ENCODE results near the gene C1orf174. TPM values are rescaled to one million over a fixed set of nuclear protein-coding genes. Genes with fewer than 3 reads are reported as not detected.

C1orf174 gene
- total and polyA plus RNA-seq, 3 donors from 2014 or later: 22.9 to 29.7 (median 28.8) TPM

DNA sequence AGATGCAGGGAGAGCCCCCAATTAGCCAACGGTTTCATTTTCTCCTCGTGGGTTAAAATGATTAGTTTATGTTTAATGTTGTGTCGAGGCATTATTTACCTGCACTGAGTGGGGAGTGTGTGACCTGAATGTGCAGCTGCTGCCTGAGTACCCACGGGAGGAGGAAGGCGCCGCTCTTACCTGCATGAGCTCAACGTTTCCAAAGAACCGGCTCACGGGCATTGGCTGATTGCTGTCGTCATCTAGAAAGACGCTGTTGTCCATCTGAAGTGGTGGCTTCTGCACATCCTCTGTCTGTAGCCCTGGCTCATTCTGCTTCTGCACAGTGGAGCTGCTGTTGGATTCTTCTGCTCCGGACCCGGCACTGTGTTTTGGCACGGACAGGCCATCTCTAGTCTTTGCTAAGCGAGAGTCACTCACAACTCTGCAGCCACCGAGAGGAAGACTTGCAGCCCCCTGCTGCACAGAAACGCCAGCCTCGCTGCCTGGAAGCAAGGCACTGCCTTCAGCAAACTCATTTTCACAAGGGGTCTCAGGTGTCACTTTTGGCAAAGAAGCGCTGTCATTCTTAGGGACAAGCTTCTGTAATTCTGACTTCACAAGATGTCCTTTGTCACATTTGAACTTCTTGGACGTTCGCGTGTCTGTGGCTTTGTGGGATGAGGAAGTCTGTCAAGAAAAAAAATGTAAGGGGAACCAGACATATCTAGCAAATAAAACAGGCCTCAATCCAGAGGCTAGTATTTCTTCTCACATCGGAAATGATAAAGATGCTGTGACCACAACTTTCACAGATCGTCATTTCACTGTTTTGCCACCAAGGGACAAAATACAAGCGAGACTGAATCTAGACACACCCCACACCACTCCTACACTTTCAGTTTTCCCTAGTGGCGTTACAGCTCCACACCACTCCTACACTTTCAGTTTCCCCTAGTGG, 9.4 kb downstream of the C1orf174 start:
- H3K36me3 ChIP-seq (ENCODE audit: low read depth, missing control alignments): no peaks in the 10 kb centered on the region
- 81 to 82% methylated on average over 20 to 26 of the region's 26 CpGs for WGBS, 2 donors
- intact Hi-C loops (cut with DNase I; ENCODE audit: low total_unique reads): no loop called here
- no peaks in the 10 kb centered on the region for H3K27me3 ChIP-seq
- no peaks in the 10 kb centered on the region for H3K9me3 ChIP-seq
- H3K4me3 ChIP-seq: no peak overlapping the region
- DNase-seq: no peak
- no peak overlapping the region for H3K27ac ChIP-seq
- no peaks in the 10 kb centered on the region for H3K4me1 ChIP-seq
- no peak for TF ChIP-seq POLR2A (IDR thresholded peaks at IDR 0.05)

DNA sequence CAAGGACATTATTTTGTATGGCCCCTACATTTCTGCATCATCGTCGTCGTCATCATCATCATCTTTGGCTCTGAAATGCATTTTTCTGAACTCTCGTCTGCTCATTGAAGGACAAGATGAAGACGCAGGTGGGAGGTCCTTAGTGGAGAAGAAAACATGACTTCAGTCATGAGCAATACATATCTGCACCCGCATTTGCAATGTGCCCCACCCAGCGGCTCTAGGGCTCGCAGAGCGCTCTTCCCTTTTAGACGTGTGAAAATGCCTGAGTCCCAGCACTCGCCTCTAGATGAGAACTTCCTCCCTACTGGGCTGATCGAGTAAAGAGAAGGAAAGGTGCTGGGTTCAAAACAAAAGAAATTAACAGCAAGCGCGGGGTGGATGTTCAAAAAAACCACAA, 10.1 kb downstream of the C1orf174 start:
- Histone ChIP-seq H3K36me3 (ENCODE audit: low read depth, missing control alignments) (no peaks in the 10 kb centered on the region), H3K4me1 (no peaks in the 10 kb centered on the region), H3K9me3 (no peaks in the 10 kb centered on the region), H3K27ac (no peak overlapping the region), H3K27me3 (no peaks in the 10 kb centered on the region), H3K4me3 (no peak overlapping the region)
- WGBS, 2 donors: 95% methylated on average over 14 of the region's 14 CpGs
- intact Hi-C loops (cut with DNase I; ENCODE audit: low total_unique reads): no loop called here
- no peak for DNase-seq
- TF ChIP-seq, protein P1, sequence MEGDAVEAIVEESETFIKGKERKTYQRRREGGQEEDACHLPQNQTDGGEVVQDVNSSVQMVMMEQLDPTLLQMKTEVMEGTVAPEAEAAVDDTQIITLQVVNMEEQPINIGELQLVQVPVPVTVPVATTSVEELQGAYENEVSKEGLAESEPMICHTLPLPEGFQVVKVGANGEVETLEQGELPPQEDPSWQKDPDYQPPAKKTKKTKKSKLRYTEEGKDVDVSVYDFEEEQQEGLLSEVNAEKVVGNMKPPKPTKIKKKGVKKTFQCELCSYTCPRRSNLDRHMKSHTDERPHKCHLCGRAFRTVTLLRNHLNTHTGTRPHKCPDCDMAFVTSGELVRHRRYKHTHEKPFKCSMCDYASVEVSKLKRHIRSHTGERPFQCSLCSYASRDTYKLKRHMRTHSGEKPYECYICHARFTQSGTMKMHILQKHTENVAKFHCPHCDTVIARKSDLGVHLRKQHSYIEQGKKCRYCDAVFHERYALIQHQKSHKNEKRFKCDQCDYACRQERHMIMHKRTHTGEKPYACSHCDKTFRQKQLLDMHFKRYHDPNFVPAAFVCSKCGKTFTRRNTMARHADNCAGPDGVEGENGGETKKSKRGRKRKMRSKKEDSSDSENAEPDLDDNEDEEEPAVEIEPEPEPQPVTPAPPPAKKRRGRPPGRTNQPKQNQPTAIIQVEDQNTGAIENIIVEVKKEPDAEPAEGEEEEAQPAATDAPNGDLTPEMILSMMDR (IDR thresholded peaks at IDR 0.05): no peak
- no peak for TF ChIP-seq POLR2A (IDR thresholded peaks at IDR 0.05)

DNA sequence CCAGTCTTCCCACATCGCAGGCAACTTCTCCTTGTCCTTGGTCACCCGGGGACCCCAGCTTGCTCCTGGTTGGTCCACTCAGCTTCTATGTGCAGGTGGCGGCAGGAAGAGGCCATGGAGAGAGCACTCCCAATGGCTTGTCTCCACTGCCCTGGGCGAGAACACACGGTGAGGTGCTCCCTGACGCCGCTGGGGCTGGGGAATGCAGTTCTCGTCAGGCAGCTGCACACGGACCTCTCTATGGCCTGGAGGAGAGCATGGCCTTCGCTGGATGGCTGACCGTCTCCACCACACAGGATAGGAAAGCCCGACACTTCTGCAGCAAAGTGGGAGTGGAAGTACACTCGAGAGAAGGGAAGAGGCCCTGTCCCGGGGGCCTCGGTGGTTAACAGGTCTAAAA, 11.8 kb downstream of the C1orf174 start:
- H3K27ac ChIP-seq: no peak overlapping the region
- H3K4me3 ChIP-seq: no peak overlapping the region
- 92% methylated on average over 12 to 15 of the region's 15 CpGs for WGBS, 2 donors
- no peaks in the 10 kb centered on the region for H3K36me3 ChIP-seq (ENCODE audit: low read depth, missing control alignments)
- intact Hi-C loops (cut with DNase I; ENCODE audit: low total_unique reads): no loop called here
- no peaks in the 10 kb centered on the region for H3K27me3 ChIP-seq
- DNase-seq: no peak
- no peaks in the 10 kb centered on the region for H3K4me1 ChIP-seq
- TF ChIP-seq, protein P1 (IDR thresholded peaks at IDR 0.05): no peak
- TF ChIP-seq POLR2A (IDR thresholded peaks at IDR 0.05): no peak
- no peaks in the 10 kb centered on the region for H3K9me3 ChIP-seq

DNA sequence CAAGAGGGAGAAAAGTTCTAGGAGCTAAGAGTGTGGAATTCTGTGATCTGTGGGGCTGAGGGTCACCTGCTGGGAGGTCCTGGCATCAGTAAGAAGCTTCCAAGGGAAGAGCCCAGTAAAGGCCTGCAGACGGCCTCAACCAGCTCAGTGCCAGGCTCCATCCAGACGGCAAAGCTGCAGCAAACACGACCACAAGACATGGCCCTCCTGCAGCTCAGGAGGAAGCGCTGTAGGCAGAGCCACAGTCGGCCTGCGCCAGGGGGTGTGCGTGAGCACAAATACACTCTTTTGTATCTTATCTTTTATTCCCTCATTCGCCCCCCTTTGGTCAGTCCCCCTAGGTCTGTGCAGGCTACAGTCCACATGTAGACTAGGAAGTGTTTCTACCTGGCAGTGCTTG, 13.4 kb downstream of the C1orf174 start:
- 82 to 84% methylated on average over 8 of the region's 8 CpGs for WGBS, 2 donors
- Histone ChIP-seq H3K4me1 (no peaks in the 10 kb centered on the region), H3K27me3 (no peaks in the 10 kb centered on the region), H3K4me3 (no peak overlapping the region), H3K9me3 (no peaks in the 10 kb centered on the region), H3K36me3 (ENCODE audit: low read depth, missing control alignments) (no peaks in the 10 kb centered on the region), H3K27ac (no peak overlapping the region)
- DNase-seq: no peak
- no peak for TF ChIP-seq POLR2A (IDR thresholded peaks at IDR 0.05)
- TF ChIP-seq, protein P1 (IDR thresholded peaks at IDR 0.05): no peak
- intact Hi-C loops (cut with DNase I; ENCODE audit: low total_unique reads): no loop called here

DNA sequence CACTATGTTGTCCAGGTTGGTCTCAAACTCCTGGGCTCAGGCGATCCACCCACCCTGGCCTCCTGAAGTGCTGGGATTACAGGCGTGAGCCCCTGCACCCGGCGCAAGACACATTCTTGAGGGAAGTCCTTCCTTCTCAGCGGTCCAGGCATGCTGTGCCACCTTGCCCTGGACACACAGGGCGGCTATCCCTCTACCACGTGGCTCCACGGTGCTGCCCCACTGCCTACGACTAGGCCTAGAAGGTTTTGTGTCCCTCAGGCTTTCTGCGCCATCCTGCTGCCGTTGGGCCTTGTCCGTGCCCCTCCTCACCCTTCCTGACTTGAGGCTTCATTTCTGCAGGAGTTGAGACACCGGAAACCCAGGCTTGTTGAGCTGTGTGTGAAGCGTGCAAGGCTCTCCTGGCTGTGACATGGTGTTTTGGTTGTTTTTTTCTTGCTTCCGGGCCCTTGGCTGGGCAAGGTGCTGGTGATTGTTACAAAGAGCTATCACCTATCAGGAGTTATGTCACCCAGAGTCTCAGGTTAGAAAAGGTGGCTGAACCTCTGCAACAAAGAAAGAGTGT, 13.9 kb downstream of the C1orf174 start:
- no peaks in the 10 kb centered on the region for H3K36me3 ChIP-seq (ENCODE audit: low read depth, missing control alignments)
- H3K4me3 ChIP-seq: no peak overlapping the region
- H3K27me3 ChIP-seq: no peaks in the 10 kb centered on the region
- no peaks in the 10 kb centered on the region for H3K9me3 ChIP-seq
- H3K4me1 ChIP-seq: no peaks in the 10 kb centered on the region
- DNase-seq: no peak
- TF ChIP-seq, protein P1 (IDR thresholded peaks at IDR 0.05): no peak
- TF ChIP-seq POLR2A (IDR thresholded peaks at IDR 0.05): no peak
- intact Hi-C loops (cut with DNase I; ENCODE audit: low total_unique reads): no loop called here
- whole genome bisulfite sequencing, 2 donors: 85 to 95% methylated on average over 15 of the region's 15 CpGs
- no peak overlapping the region for H3K27ac ChIP-seq
